ENCODE measurements around the gene SH3D19. TPM values are rescaled to one million over a fixed set of nuclear protein-coding genes. Genes with fewer than 3 reads are reported as not detected.

Gene SH3D19
- total and polyA plus RNA-seq, 2 experiments from 2014 or later: 28.2 to 54.7 TPM

- Histone ChIP-seq H3K27me3 (no peaks in the 10 kb centered on the region), H4K20me1 (ENCODE audit: insufficient read depth, poor library complexity, severe bottlenecking) (no peaks in the 10 kb centered on the region), H2AFZ (no peak overlapping the region), H3K4me1 (ENCODE audit: insufficient read depth) (peaks cover 11% of the 10 kb centered on the region), H3K79me2 (peaks cover 56% of the 10 kb centered on the region), H3K27ac (peak overlapping the region; percentile 7), H3K36me3 (replicated peaks; ENCODE audit: insufficient read depth, low read depth) (no peaks in the 10 kb centered on the region), H3K4me2 (no peak overlapping the region), H3K9me3 (ENCODE audit: low read depth) (no peaks in the 10 kb centered on the region), H3K4me3 (no peak overlapping the region), H3K9me2 (replicated peaks; ENCODE audit: insufficient read depth) (no peaks in the 10 kb centered on the region)
- DNase-seq (ENCODE audit: low spot score): no peak
- 92% methylated on average over 6 of the region's 6 CpGs for WGBS (ENCODE audit: low lambda C conversion rate, missing lambda C conversion rate)
- TF ChIP-seq EZH2phosphoT487 (IDR thresholded peaks at IDR 0.05; ENCODE audit: low read depth, severe bottlenecking, unreplicated experiment): no peak
- no peak for TF ChIP-seq CTCF (IDR thresholded peaks at IDR 0.05; ENCODE audit: poor library complexity)
- no peak for TF ChIP-seq EZH2 (IDR thresholded peaks at IDR 0.05; ENCODE audit: borderline replicate concordance)
These were observed 125.8 kb downstream of the SH3D19 start for GRCh38 chr4:151199319-151200190.

- peaks cover 11% of the 10 kb centered on the region for H3K4me1 ChIP-seq (ENCODE audit: insufficient read depth)
- H2AFZ ChIP-seq: no peak overlapping the region
- H4K20me1 ChIP-seq (ENCODE audit: insufficient read depth, poor library complexity, severe bottlenecking): no peaks in the 10 kb centered on the region
- peak overlapping the region; percentile 7 for H3K27ac ChIP-seq
- no peak overlapping the region for H3K4me3 ChIP-seq
- peaks cover 62% of the 10 kb centered on the region for H3K79me2 ChIP-seq
- H3K36me3 ChIP-seq (replicated peaks; ENCODE audit: insufficient read depth, low read depth): no peaks in the 10 kb centered on the region
- no peak for TF ChIP-seq EZH2phosphoT487 (IDR thresholded peaks at IDR 0.05; ENCODE audit: low read depth, severe bottlenecking, unreplicated experiment)
- no peak for TF ChIP-seq CTCF (IDR thresholded peaks at IDR 0.05; ENCODE audit: poor library complexity)
- no peak for TF ChIP-seq EZH2 (IDR thresholded peaks at IDR 0.05; ENCODE audit: borderline replicate concordance)
- no peaks in the 10 kb centered on the region for H3K9me2 ChIP-seq (replicated peaks; ENCODE audit: insufficient read depth)
- H3K9me3 ChIP-seq (ENCODE audit: low read depth): no peaks in the 10 kb centered on the region
- DNase-seq (ENCODE audit: low spot score): no peak
- H3K4me2 ChIP-seq: no peak overlapping the region
- 59% methylated on average over 3 of the region's 3 CpGs for WGBS (ENCODE audit: low lambda C conversion rate, missing lambda C conversion rate)
- no peaks in the 10 kb centered on the region for H3K27me3 ChIP-seq
These were observed 126.7 kb downstream of the SH3D19 start for GRCh38 chr4:151198748-151199147.

GRCh38 chr4:151197247-151197646 is 128.2 kb downstream of the SH3D19 start:
- H3K9me3 ChIP-seq (ENCODE audit: low read depth): no peaks in the 10 kb centered on the region
- TF ChIP-seq EZH2 (IDR thresholded peaks at IDR 0.05; ENCODE audit: borderline replicate concordance) (no peak), EZH2phosphoT487 (IDR thresholded peaks at IDR 0.05; ENCODE audit: low read depth, severe bottlenecking, unreplicated experiment) (no peak), CTCF (IDR thresholded peaks at IDR 0.05; ENCODE audit: poor library complexity) (no peak)
- H3K9me2 ChIP-seq (replicated peaks; ENCODE audit: insufficient read depth): no peaks in the 10 kb centered on the region
- H3K36me3 ChIP-seq (replicated peaks; ENCODE audit: insufficient read depth, low read depth): no peaks in the 10 kb centered on the region
- 94% methylated on average over 6 of the region's 6 CpGs for WGBS (ENCODE audit: low lambda C conversion rate, missing lambda C conversion rate)
- H3K27ac ChIP-seq: no peak overlapping the region
- no peaks in the 10 kb centered on the region for H4K20me1 ChIP-seq (ENCODE audit: insufficient read depth, poor library complexity, severe bottlenecking)
- H3K27me3 ChIP-seq: no peaks in the 10 kb centered on the region
- no peak overlapping the region for H3K4me2 ChIP-seq
- no peak overlapping the region for H2AFZ ChIP-seq
- H3K4me1 ChIP-seq (ENCODE audit: insufficient read depth): peaks cover 11% of the 10 kb centered on the region
- DNase-seq (ENCODE audit: low spot score): no peak
- peaks cover 66% of the 10 kb centered on the region for H3K79me2 ChIP-seq
- no peak overlapping the region for H3K4me3 ChIP-seq

All from hepatocyte (in vitro differentiated cells).